Stimulated activated CD4-positive, alpha-beta T cell treated with anti-CD3 and anti-CD28 coated beads, Interleukin-2, amount 100 ng/mL, for 24 hours (primary cell): ENCODE results near the gene SPSB2.
A peak's percentile ranks its signal among the peaks of the same experiment; 100 is the strongest.
"Not testable (repeated sequence)": the region's sequence is repeated elsewhere in the genome, so short reads cannot be mapped to it uniquely, and the experiment has no call there.

Experiments
- DNase-seq, 2 donors: peaks; one replicate each; pipeline ENCODE4 v3.0.0-alpha.2; 2020

The SPSB2 gene, protein sequence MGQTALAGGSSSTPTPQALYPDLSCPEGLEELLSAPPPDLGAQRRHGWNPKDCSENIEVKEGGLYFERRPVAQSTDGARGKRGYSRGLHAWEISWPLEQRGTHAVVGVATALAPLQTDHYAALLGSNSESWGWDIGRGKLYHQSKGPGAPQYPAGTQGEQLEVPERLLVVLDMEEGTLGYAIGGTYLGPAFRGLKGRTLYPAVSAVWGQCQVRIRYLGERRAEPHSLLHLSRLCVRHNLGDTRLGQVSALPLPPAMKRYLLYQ

DNA sequence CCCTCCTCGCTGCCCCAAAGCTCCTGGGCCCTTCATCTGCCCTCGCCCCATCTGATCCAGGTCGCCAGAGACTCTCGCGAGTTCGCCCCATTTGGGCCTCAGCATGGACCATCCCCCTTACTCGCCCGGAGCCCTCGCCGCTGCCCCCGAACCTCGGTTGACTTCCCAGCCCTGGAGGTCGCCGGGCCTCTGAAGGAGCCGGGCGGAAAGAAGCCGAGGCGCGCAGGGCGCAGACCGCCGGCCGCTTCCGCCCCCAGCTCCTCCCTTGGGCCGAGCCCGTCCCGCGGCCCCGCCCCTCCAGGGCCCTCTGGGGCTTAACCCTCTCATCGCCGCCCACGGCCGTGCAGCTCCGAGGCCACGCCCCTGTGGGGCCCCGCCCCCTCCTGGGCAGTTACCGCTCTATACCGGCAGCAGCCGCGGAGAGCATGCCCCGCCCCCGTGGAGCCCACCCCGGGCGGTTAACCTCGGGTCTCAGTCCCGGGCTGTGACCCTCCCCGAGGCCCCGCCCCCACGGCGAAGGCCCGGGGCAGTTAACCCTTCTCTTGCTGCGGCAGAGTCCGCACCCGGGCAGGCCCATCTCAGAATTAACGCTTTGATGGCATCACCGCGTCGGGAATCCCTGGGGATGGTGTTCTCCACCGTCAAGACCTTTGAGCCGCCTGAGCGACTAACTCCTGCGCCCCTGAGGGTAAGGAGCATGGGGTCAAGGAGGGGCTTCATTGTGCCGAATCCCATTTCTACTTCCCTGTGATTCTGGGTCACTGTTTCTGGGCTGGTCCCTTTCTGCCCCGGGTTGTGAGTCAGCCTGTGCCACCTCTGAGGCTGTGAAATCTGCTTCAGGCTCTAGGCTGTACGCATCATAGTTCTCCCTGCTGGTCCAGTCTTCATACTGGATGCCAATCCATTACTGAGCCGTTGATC, at the start of gene SPSB2:
Gene SPSB2 (minus strand): TSS at position 210 of the 921 bp plus-strand sequence. CDS start 402 bp downstream, outside the sequence.
- peak; percentile 100 for DNase-seq

DNA sequence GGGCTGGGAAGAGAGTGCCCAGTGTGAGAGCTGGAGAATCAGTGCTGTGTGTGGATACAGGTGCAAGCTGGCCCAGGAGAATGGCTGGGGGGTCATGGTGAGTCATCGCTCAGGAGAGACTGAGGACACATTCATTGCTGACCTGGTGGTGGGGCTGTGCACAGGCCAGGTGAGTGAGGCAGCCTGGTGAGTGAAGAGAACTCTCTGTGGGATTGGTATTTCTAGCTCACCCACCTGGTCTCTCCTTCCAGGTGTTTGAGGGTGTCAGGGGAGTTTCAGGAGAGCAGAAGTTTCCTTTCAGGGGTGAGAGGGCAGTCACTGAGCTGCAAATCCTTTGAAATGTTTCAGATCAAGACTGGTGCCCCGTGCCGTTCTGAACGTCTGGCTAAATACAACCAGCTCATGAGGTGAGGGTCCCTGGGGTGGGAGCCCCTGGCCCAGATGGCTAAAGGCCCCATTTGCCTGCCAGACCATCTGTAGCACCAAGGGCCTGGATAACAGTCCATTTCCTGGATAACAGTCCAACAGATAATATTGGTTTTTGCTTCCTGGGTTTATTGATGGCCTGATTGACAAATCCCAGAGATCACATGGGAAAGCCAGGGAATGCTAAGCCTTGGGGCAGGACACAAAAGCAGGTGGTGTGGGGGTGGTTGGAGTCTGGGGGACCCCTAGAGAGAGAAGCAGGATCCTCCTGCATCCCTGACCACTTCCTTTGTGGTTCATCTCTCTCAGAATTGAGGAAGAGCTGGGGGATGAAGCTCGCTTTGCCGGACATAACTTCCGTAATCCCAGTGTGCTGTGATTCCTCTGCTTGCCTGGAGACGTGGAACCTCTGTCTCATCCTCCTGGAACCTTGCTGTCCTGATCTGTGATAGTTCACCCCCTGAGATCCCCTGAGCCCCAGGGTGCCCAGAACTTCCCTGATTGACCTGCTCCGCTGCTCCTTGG, 49.2 kb upstream of the SPSB2 start:
- no peak for DNase-seq

DNA sequence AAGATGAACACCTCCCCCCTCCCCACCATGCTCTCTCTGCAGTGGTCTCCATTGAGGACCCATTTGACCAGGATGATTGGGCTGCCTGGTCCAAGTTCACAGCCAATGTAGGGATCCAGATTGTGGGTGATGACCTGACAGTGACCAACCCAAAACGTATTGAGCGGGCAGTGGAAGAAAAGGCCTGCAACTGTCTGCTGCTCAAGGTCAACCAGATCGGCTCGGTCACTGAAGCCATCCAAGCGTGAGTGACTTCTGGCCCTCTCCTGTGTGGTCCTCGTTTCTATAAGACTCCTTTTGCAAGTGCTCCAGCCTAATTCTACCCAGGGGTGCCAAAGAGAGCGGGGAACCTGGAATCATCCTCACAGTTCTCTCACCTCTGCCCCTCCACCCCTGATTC, 48.4 kb upstream of the SPSB2 start:
- DNase-seq, result no peak

DNA sequence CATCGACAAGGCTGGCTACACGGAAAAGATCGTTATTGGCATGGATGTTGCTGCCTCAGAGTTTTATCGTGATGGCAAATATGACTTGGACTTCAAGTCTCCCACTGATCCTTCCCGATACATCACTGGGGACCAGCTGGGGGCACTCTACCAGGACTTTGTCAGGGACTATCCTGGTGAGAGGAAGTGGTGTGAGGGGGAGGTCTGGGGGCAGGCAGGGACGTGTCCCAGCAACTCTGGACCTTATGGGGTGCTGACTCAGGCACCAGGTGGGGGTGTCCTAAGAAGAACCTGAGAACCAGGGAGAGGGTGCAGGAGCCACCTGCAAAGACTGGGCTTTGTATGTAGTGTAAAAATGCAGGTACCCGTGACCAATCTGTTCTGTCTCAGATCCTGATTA, 46.5 kb upstream of the SPSB2 start:
- DNase-seq, result no peak

DNA sequence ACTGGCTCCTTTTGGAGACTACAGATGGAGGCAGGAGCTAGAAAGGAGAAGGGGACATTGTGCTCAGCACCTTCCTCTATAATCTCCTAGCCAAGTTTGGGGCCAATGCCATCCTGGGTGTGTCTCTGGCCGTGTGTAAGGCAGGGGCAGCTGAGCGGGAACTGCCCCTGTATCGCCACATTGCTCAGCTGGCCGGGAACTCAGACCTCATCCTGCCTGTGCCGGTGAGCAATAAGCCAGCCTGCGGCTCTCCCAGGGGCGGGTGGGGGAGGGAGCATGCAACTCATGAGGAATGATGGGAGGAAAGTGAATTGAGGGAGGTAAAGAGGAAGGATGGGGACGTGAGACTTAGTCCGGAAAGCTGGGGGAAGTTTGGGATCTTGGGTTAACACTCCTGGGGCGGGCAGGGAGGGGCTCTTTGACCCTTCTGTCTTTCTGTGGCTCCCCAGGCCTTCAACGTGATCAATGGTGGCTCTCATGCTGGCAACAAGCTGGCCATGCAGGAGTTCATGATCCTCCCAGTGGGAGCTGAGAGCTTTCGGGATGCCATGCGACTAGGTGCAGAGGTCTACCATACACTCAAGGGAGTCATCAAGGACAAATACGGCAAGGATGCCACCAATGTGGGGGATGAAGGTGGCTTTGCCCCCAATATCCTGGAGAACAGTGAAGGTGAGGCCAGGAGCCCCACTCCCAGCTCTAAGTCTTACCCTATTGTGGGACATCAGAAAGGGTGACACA, 44.6 kb upstream of the SPSB2 start:
- no peak for DNase-seq

DNA sequence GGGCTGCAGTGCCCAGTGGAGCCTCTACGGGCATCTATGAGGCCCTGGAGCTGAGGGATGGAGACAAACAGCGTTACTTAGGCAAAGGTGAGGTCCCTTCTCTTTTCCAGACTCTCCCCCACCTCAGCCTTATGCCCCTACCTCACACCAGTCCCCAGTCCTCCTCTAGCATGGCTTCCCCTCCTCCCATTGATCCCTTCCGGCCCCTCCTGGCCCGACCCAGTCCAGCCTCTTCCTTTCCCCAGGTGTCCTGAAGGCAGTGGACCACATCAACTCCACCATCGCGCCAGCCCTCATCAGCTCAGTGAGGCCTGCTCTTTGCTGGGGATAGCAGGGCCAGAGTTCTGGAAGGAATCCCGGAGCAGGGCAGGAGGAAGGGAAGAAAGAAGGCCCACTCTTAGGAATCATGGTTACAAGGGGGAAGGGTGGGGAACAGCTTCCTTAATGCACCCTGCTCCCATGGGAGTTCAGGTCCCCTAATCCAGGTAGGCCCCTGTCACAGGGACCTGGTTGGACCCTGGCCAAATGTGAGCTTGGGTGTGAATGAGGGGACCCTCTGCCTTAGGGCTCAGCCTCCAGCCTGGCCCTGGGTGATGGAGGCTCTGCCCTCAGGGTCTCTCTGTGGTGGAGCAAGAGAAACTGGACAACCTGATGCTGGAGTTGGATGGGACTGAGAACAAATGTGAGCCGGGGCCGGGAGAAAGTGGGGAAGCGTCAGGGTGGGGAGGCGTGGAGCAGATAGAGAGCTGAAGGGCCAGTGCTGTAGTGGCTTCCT, 43.5 kb upstream of the SPSB2 start:
- no peak for DNase-seq

DNA sequence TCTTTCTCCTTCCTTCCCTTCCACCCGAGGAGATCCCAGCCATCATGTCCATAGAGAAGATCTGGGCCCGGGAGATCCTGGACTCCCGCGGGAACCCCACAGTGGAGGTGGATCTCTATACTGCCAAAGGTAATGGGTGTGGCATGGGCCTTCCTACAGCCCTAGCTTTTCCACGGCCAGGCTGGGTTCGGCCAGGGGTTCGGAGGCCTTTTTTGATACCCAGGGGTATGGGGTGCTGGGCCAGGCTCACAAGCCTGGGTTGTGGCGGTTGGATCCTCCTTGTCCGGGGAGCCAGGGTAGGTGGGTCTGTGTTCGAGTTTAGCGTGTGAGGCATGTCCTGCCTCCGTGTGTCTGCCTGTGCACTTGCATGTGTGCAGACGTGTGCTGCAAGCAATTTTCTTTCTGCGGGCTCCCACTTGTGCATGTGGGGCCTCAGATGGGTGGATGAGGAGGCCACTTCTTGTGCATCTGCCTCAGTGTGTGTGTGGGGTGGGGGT, 42.7 kb upstream of the SPSB2 start:
- no peak for DNase-seq

DNA sequence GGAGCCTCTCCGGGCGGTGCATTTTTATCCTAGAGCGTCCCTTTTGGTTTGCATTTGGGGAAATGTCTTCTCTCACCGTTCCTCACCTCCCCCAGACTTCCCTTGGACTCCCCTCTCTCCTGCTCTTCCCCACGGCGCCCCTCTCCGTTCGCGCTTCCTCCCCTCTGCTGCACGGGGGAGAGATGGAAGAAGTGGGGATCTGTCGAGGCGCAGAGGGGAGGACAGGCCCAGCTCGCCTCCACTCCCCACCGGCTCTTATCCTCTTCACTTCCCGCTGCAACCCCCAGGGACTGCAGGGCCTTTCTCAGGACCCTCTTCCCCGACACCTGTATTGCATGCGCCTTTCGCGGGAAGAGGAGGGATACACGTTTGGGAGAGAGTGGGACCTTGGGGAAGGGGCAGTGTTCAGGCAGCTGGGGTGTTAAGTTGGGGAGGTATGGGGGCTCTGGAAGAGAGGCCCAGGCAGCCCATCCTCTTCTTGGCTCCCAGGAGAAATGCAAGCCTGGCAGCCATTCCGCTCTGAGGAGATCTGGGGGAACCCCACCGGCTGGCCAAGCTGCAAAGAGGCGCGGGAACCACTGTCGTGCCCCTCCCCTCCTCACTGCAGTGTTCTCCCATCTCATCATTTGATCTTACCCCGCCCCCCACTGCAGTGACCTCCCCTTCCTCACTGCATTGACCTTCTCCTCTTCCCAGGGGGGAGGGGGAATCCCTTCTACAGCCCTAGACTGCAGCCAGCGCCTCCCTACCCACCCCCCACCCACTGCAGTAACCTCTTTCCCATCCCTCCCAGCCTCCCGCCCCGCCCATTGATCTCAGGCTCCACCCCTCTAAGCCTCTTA, 42.1 kb upstream of the SPSB2 start:
- peak in 1 of 2 donors; percentile 55 for DNase-seq

DNA sequence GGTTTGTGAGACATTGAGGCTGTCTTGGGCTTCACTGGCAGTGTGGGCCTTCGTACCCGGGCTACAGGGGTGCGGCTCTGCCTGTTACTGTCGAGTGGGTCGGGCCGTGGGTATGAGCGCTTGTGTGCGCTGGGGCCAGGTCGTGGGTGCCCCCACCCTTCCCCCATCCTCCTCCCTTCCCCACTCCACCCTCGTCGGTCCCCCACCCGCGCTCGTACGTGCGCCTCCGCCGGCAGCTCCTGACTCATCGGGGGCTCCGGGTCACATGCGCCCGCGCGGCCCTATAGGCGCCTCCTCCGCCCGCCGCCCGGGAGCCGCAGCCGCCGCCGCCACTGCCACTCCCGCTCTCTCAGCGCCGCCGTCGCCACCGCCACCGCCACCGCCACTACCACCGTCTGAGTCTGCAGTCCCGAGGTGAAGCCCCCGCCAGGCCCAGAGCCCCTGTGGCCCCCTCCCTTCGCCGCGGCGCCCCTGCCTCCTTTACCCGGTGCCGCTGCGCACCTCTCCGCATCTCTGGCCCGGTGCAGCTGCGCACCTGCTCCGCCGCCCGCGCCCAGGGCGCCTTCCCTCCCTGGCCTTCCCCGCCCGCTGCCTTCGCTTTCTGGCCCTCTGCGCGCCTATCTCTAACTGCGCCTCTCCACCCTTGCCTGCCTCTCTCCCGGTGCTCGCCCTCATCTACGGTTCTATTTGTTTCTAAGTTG, 41.3 kb upstream of the SPSB2 start, which contains the start of gene ENO2:
Gene ENO2 (plus strand): TSS at position 335 of the 701 bp plus-strand sequence. CDS start 1,253 bp downstream, outside the sequence.
- DNase-seq, result peak; percentile 84 to 85

DNA sequence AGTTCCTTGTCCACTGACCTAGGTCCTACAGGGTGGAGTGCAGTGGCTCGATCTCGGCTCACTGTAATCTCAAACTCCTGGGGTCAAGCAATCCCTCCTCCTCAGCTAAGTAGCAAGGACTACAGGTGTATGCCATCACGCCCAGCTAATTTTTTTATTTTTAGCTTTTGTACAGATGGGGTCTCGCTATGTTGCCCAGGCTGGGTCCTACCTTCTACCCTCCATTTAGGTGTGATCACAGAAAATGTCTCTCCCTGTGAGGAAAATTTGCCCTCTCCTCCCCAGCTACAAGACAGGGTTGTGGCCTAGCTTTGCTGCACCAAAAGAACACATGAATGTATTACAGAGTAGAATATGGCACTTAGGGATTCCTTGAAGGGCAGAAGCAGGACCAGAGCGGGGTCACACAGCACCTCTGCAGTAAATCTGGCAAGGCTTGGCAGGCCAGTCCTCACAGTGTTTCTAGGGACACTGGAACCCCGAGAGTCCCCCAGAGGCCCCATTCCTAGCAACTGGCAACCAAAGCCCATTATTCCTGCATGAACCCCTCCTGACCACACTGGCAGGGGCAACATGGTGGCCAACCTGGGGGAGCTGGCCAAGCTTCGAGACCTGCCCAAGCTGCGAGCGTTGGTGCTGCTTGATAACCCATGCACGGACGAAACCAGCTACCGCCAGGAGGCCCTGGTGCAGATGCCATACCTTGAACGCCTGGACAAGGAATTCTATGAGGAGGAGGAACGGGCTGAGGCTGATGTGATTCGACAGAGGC, 39.2 kb upstream of the SPSB2 start:
- DNase-seq, result no peak

DNA sequence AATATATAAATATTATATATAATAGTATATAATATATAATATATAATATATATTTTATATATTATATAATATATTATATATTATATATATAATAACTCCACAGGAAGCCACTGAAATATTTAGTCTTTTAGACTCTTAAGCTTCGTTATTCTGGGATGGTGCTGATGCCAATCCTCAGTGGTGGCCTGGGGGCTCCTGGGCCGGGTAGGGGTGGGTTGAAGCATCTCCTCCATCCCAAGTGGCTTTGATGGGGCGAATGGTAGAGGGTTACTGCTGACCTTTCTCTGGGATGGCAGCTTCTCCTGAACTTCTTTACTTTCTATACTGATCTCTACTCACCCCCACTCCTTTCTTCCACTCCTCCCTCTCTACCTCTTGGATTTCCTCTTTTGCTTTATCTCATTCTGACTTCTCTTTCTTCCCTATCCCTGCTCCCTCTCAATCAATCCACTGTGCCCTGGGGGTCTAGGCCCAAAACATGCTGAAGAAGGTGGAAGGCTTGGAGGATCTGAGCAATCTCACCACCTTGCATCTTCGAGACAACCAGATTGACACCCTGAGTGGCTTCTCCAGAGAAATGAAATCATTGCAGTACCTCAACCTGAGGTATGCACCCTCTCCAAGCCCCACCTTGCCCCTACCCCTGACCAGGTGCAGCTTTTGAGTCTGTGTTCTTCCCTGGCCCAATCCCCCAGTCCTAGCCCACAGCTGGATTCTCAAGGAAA, 36.5 kb upstream of the SPSB2 start:
- DNase-seq, result no peak

DNA sequence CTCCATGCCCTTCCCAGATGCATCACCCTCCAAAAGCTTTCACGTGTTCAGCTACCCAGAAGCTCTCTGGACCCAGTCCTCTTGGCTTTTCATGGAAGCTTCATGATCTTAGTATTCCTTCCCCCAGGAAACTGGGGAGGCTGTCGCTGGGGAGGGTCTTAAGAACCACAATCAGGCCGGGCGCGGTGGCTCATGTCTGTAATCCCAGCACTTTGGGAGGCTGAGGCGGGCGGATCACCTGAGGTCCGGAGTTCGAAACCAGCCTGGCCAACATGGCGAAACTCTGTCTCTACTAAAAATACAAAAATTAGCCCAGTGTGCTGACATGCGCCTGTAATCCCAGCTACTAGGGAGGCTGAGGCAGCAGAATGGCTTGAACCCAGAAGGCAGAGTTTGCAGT, 35.0 kb upstream of the SPSB2 start:
- DNase-seq, result not testable (repeated sequence)

DNA sequence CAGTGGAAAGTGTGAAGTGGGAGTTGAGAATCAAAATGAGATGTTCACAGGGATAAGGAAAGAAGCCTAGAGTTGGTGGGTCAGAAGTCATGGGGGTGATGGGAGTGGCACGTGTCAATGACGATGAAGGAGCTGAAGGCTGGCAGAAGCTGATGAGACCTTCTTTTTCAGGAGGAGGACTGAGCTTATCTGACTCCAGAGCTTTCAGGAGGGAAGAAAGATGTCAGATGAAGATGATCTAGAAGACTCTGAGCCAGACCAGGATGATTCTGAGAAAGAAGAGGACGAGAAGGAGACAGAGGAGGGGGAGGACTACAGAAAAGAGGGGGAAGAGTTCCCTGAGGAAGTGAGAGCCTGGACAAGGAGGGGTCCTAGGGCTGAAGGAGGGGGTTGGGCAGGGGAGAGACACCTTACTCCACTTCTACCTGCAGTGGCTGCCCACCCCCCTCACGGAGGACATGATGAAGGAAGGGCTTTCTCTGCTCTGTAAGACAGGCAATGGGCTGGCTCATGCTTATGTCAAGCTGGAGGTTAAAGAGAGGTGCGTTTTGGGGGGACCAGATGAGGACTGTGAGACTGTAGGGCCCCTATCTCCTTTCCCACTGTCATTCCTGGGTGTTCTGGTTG, 32.4 kb upstream of the SPSB2 start:
- DNase-seq, result no peak

DNA sequence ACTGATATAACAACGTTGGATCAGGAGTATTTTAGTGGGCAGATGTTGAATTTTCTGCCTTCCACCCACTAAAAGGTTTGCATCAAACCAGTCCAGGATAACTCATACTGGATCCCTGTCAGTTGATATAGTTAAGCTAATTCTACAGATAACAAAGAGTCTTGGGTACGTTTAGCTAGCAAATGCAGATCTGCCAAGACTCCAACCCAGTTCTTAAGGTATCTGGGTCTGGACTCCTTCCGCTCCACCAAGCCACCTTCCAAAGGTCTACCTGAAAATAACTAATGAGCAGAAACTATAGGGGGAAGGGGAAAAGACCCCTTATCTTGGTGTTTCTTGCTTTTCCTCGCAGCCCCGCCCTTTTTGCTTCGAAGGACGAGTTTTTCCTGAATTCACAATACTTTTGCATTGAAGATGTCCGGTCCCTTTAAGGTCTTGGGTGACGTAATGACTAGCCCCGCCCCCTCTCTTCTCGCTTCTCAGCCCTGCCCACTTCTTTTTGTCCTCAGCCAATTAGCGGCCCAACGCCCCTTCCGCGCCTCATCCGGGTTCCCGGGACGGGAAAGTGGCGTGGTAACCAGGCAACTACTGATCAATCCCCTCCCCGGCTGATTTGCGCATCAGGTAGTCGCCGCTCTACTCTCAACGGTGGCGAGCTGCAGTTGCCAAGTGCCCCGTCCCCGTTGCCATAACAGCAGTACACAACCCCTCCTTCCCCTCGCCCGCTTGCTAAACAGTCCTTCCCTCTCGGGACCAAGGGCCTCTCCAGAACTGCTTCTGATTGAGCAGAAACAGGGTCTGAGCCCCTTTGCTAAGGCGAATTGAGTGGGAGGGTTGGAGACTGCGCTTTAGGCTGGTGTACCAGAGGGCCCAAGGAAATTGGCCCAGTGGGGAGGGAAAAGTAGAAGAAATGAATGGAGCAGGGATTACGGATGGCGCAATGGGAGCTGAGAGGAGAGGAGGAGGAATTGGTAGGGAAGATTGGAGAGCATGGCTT, 31.5 kb upstream of the SPSB2 start, which contains the start of gene LRRC23:
Gene LRRC23 (plus strand): TSS at position 543 of the 997 bp plus-strand sequence. CDS start 812 bp downstream, outside the sequence.
- DNase-seq, result peak; percentile 98

DNA sequence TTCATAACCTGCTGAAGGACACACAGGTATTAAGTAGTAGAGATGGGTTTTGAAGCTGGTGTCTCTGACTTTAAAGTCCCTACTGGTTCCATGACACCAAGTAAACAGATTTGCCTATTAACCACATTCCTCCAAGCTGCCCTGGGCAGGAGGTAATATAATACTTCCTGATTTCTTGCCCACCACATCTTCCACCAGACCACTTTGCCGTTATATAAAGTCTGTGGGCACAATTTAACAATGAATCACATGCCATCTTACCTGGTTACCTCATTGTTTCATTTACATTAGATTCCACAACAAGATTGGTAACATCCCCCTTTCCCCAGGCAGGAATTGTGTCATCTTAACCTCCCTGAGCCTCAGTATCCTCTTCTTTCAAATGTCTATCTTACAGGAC, 30.6 kb upstream of the SPSB2 start:
- DNase-seq, result no peak

DNA sequence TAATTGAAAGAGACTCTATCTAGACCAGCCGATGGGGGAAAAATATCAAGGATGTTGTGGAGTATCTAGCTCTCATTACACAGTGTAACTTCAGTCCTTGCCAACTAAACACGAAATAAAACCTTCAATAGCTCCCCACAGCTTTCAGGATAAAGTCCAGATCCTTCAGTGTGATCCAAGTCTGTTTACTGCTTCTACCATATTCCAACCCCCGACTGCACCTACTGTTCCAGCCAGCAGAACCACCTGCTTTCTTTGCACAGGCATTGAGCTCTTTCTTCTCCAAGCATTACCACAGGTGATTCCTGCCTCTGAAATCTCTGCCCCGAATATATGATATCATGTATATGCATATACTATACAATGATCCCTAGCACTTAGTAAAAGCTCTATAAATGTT, 29.3 kb upstream of the SPSB2 start:
- DNase-seq, result no peak
